HCT116 (cell line): ENCODE measurements around the gene PEMT. TPM values are rescaled to one million over a fixed set of nuclear protein-coding genes. Genes with fewer than 3 reads are reported as not detected.
A peak's percentile ranks its signal among the peaks of the same experiment; 100 is the strongest.

Experiments
- ATAC-seq: fragments of 200-7000 bp; cut with Tn5 transposase; 2 replicates; pipeline ENCODE4 v1.9.1; 2020; ENCODE audit warnings: mild to moderate bottlenecking, moderate library complexity
- BruUV-seq: library from RNA; stranded (reverse); fragments of 400-500 nt; replicated peaks from 2 replicates; lab custom pipeline; 2021; lab: Mats Ljungman, UMichigan
- CTCF ChIA-PET: fragments of 300-600 bp; sonication (Branson Sonifier 250); formaldehyde crosslinking; loops from one replicate; lab custom pipeline; 2021; ENCODE audit warnings: antibody characterized with exemption; lab: Charles Lee
- POLR2A ChIA-PET: fragments of 300-600, 350-600 bp; sonication (Branson Sonifier 250); formaldehyde crosslinking; loops from one replicate; lab custom pipeline; 2021; ENCODE audit warnings: antibody characterized with exemption; lab: Charles Lee
- RAD21 ChIA-PET, 2 experiments: fragments of 300-600 bp; sonication (Branson Sonifier 250); formaldehyde crosslinking; loops; one replicate each; lab custom pipeline; 2023; ENCODE audit warnings: low total read pairs in 2 of 2; ENCODE audit not compliant: uncharacterized antibody in 2 of 2, unreplicated experiment in 2 of 2, low non-redundant PET in 1 of 2; lab: Charles Lee
- DNase-seq: peaks from one replicate; pipeline ENCODE4 v3.0.0-alpha.2; 2010; ENCODE audit warnings: low read depth, low spot score
- H2AFZ ChIP-seq: fragments of 200-600 bp; shearing (Covaris generic), sonication (generic); 2 replicates; pipeline ENCODE4 v1.6.1; 2017; ENCODE audit warnings: low read depth, mixed run types, mixed read lengths, antibody characterized with exemption, low read length; ENCODE audit not compliant: poor library complexity, severe bottlenecking
- H3K27ac ChIP-seq: 2 replicates; pipeline ENCODE4 v1.5.1; 2012; ENCODE audit warnings: low read depth, low read length
- H3K27me3 ChIP-seq: fragments of 200-600 bp; sonication (generic); 2 replicates; pipeline ENCODE4 v1.6.1; 2016; ENCODE audit warnings: mixed run types, low read length, mixed read lengths; ENCODE audit not compliant: insufficient read depth
- H3K36me3 ChIP-seq, 2 experiments: fragments of 200-500 bp in 1 of 2; fragments of 200-600 bp in 1 of 2; sonication (Bioruptor generic) in 1 of 2; sonication (generic) in 1 of 2; 2 replicates each; pipeline versions ENCODE4 v1.5.1 to v1.6.1; 2014 to 2016; ENCODE audit warnings: low read length in 2 of 2, inconsistent platforms in 1 of 2, mixed read lengths in 1 of 2, mixed run types in 1 of 2; ENCODE audit not compliant: insufficient read depth in 2 of 2, control insufficient read depth in 1 of 2
- H3K4me1 ChIP-seq, 2 experiments: fragments of 200-600 bp in 1 of 2; sonication (generic) in 1 of 2; 2 replicates each; pipeline versions ENCODE4 v1.5.1 to v1.6.1; 2012 to 2017; ENCODE audit warnings: low read length in 2 of 2, inconsistent platforms in 1 of 2, mild to moderate bottlenecking in 1 of 2, mixed read lengths in 1 of 2, mixed run types in 1 of 2, moderate library complexity in 1 of 2; ENCODE audit not compliant: insufficient read depth in 2 of 2, control insufficient read depth in 1 of 2
- H3K4me2 ChIP-seq: fragments of 200-600 bp; sonication (generic); 2 replicates; pipeline ENCODE4 v1.6.1; 2017; ENCODE audit warnings: mixed run types, low read length, mixed read lengths
- H3K4me3 ChIP-seq, 2 experiments: fragments of 200-600 bp in 1 of 2; sonication (generic) in 1 of 2; replicated peaks in 1 of 2; 2 replicates each; pipeline ENCODE4 v1.5.1; 2011 to 2016; ENCODE audit warnings: low read length in 2 of 2, control low read depth in 1 of 2, low read depth in 1 of 2, mild to moderate bottlenecking in 1 of 2, mixed read lengths in 1 of 2, mixed run types in 1 of 2
- H3K79me2 ChIP-seq: fragments of 200-600 bp; sonication (generic); 2 replicates; pipeline ENCODE4 v1.6.1; 2017; ENCODE audit warnings: mild to moderate bottlenecking, mixed run types, low read length, moderate library complexity, mixed read lengths; ENCODE audit not compliant: insufficient read depth
- H3K9ac ChIP-seq: fragments of 200-600 bp; sonication (generic); 2 replicates; pipeline ENCODE4 v1.6.1; 2016; ENCODE audit warnings: low read length, mixed read lengths
- H3K9me2 ChIP-seq: fragments of 200-600 bp; sonication (generic), shearing (Covaris generic); 2 replicates; pipeline ENCODE4 v1.6.1; 2017; ENCODE audit warnings: mixed run types, mild to moderate bottlenecking, moderate library complexity; ENCODE audit not compliant: insufficient read depth
- H3K9me3 ChIP-seq, 2 experiments: fragments of 200-500 bp in 1 of 2; fragments of 200-600 bp in 1 of 2; sonication (Bioruptor generic) in 1 of 2; sonication (generic) in 1 of 2; 2 replicates each; pipeline ENCODE4 v1.6.1; 2014 to 2017; ENCODE audit warnings: low read length in 2 of 2, mixed read lengths in 2 of 2, inconsistent platforms in 1 of 2, low read depth in 1 of 2, mild to moderate bottlenecking in 1 of 2, mixed run types in 1 of 2, moderate library complexity in 1 of 2; ENCODE audit not compliant: control insufficient read depth in 1 of 2, insufficient read depth in 1 of 2
- H4K20me1 ChIP-seq: fragments of 200-600 bp; sonication (generic), shearing (Covaris generic); 2 replicates; pipeline ENCODE4 v1.6.1; 2017; ENCODE audit warnings: mixed run types, mild to moderate bottlenecking, moderate library complexity; ENCODE audit not compliant: insufficient read depth
- CEBPB ChIP-seq: IDR thresholded peaks from 2 replicates; pipeline ENCODE4 v1.6.1; 2012; ENCODE audit warnings: low read depth
- CTCF ChIP-seq, 3 experiments: fragments of 200-600 bp in 1 of 3; sonication (generic) in 1 of 3; IDR thresholded peaks in 2 of 3; conservative IDR thresholded peaks in 1 of 3; 2 replicates each; pipeline ENCODE4 v1.5.1; 2012 to 2017; ENCODE audit warnings: low read depth in 2 of 3, low read length in 2 of 3, antibody characterized with exemption in 1 of 3, borderline replicate concordance in 1 of 3, control low read depth in 1 of 3, mild to moderate bottlenecking in 1 of 3, mixed read lengths in 1 of 3, mixed run types in 1 of 3, moderate library complexity in 1 of 3; ENCODE audit not compliant: insufficient read depth in 1 of 3
- MAX ChIP-seq: IDR thresholded peaks from 2 replicates; pipeline ENCODE4 v1.6.1; 2012
- TCF7L2 ChIP-seq: IDR thresholded peaks from 2 replicates; pipeline ENCODE4 v1.7.0; 2011; ENCODE audit warnings: borderline replicate concordance, inconsistent platforms; ENCODE audit not compliant: insufficient read depth, insufficient read length; ENCODE audit errors: extremely low read depth
- YY1 ChIP-seq: IDR thresholded peaks from 2 replicates; pipeline ENCODE4 v1.6.1; 2011; ENCODE audit warnings: low read length, low read depth, moderate library complexity, mild to moderate bottlenecking; ENCODE audit not compliant: insufficient replicate concordance; ENCODE audit errors: extremely low read depth
- ZBTB33 ChIP-seq: IDR thresholded peaks from 2 replicates; pipeline ENCODE4 v1.6.1; 2011; ENCODE audit warnings: mild to moderate bottlenecking, low read length, moderate library complexity; ENCODE audit not compliant: insufficient replicate concordance; ENCODE audit errors: extremely low read depth
- intact Hi-C: fragments of 100-400 bp; cut with micrococcal nuclease; formaldehyde crosslinking; loops from 2 replicates; pipeline ENCODE4 v1.10.0; 2022
- total RNA-seq: library from RNA; stranded (reverse); gene quantifications from one replicate; pipeline ENCODE4 v1.2.1, GENCODE V29; 2021; ENCODE audit not compliant: unreplicated experiment

The PEMT gene
- total RNA-seq, 1 experiment from 2014 or later, result 52.1 TPM

- TF ChIP-seq CTCF (IDR thresholded peaks at IDR 0.05 in 2 of 3, conservative IDR thresholded peaks at IDR 0.05 in 1 of 3; ENCODE audit: borderline replicate concordance in 1 of 3, insufficient read depth in 1 of 3, low read depth in 2 of 3, low read length in 2 of 3), result no peak
- no peak for TF ChIP-seq MAX
- TF ChIP-seq ZBTB33, result no peak
- no peak for TF ChIP-seq TCF7L2
- no peak for TF ChIP-seq YY1
- TF ChIP-seq CEBPB, result no peak
- no peak overlapping the region for H2AFZ ChIP-seq
- no peak overlapping the region for H3K4me3 ChIP-seq
- H3K27ac ChIP-seq, result no peak overlapping the region
- H3K9me3 ChIP-seq, result no peaks in the 10 kb centered on the region
- POLR2A ChIA-PET, result no interaction called here
- H3K4me1 ChIP-seq, result peaks cover 3 to 6% of the 10 kb centered on the region in 2 experiments; a peak in 3 of 4 replicates
- CTCF ChIA-PET, result no interaction called here
- intact Hi-C loops, result no loop called here
- 0 out of 2 replicates have a peak overlapping the region, but pooled peaks have one; percentile 23 for H3K4me2 ChIP-seq
- DNase-seq (no peak), ATAC-seq (no peak)
- no TSS peak for BruUV-seq
- peaks cover 38% of the 10 kb centered on the region for H3K27me3 ChIP-seq
- H3K79me2 ChIP-seq, result no peaks in the 10 kb centered on the region
- RAD21 ChIA-PET, result no interaction called here
- H3K9me2 ChIP-seq, result no peaks in the 10 kb centered on the region
- H3K36me3 ChIP-seq, result no peaks in the 10 kb centered on the region
- no peaks in the 10 kb centered on the region for H4K20me1 ChIP-seq
- no peak overlapping the region for H3K9ac ChIP-seq
These were observed 123.1 kb downstream of the PEMT start for GRCh38 chr17:17468217-17469010.
